HG02759 (cell line): ENCODE data around the gene OCA2.

Experiments
- ATAC-seq: cut with Tn5 transposase; IDR thresholded peaks from one replicate; pipeline ENCODE4 v1.9.1; 2021; ENCODE audit warnings: mild to moderate bottlenecking, moderate library complexity; ENCODE audit not compliant: unreplicated experiment

The OCA2 gene

DNA sequence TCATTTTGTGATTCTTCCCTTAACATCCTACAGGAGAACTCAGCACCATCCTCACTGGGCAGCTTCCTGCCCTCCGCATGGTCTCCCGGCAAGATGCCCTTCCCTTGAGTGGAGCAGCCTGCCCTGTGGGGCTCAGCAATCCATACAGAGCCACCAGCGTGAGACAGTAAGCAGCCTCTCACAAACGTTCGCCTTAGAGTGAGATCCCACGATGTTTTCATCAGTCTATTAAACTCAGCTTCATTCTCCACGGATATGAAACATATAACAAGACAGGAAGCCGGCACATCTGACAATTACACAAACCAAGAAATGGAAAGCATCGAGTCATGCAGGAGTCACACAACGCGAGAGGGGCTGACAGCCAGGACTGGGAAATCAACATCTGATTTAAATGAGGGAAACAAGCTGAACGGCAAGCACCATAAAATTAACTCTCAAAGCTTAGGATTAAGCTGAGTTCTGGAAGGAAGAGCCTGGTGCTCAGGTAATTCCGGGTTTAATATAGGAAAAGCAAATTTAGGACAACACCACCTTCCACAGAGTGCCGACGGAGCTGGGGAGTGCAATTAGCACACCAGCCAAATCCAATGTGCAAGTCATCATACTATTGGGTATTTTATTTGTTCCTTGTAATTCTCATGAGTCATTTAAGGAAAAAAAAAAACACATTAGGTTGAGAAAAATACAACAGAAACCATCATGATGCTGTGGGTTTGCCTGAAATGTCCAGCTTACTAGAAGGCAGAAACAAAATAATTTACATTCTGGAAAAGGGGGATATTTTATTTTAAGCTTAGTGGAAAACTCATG lies 272.0 kb downstream of the OCA2 start:
- ATAC-seq: no peak

DNA sequence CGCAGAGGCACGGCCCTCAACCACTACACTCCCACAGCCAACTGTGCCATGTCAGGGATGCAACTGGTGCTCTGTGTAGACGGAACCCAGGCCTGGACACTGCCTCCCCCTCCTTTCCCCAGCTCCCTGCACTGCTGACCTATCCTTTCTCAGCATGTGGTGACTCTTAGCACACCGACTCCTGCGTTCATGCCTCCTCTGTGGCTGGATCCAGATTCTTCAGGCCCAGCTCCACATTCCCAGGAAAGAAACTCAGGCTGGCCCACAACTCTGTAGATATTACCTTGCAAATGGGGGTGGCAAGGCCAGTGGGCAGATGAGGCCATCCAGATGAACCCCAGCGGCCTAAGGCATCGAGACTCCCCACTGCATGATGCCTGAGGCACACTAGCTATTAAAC lies 272.7 kb downstream of the OCA2 start:
- ATAC-seq: no peak

DNA sequence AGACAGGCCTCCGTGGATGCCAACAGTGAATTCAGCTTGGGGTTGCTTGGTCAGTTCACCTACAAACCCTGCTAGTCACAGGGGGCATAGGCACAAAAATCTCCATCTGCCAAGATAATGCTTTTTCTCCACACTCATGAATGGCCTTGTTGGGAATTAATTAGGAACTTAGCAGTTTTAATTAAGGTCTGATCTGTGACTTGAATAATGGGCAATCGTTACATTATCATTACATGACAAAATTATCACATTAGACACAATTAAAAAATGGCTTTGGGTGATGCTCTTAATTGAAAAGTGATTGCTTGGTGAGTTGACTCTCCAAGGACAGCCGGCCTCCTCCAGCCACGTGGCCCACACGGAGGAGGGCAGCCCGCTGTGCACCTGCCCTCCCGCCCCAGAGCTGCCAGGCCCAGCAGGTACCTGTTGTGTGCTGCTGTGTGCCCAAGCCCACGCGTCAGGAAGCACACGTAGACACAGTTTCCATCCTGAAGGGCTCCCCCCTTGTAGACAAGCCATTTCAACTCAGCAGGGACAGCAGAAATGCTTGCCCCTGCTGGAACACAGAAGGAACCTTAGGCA lies 274.2 kb downstream of the OCA2 start:
- no peak for ATAC-seq

DNA sequence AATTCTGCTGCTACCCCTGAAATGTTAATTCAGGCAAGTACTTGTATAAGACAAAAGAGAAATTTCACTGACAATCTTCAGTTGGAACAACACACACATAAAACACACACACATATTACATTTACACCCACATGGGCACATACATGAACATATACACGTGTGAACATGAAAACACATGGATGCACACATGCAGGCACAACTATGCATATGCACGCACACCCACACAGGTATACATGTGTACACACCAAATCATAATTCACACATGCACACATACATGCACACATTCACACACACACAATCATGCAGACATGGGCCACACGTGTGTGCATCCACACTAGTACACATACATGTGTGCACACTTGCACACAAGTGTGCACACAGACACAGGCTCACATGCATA lies 277.8 kb downstream of the OCA2 start:
- ATAC-seq: no peak

DNA sequence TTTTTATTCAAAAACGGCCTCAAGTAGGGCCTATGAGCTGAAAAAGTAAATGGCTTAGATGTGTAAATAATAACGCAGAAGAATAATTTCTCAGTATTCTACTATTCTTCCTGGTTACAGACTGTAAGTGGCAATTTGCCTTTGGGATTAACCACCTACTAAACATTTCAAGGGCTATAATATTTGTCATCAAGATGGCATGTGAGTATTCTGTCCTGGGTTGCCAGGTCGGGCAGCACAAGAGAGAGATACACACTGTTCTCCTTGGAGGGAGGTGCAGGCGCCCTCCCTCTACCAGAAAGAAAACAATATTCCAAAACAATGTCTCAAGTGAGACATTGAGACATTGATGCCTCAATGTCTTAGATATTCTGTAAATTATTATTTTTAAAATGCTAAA lies 278.4 kb downstream of the OCA2 start:
- ATAC-seq: no peak

DNA sequence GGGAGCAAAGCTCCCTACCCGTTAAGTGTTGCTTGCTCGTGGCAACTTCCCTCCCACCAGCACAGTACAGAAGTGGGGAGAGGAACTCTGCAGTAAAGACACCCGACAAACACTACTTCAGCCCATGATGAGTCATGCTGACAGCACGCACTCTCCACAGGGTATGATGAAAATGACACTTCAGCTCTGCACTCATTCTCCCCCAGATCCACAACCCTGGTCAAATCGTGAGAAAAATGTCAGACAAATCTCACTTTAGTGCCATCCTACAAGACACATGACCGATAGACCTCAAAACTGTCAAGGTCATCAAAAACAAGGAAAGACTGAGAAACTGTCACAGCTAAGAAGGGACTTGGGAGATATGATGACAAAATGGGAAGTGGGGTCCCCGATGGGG lies 278.9 kb downstream of the OCA2 start:
- ATAC-seq: no peak

DNA sequence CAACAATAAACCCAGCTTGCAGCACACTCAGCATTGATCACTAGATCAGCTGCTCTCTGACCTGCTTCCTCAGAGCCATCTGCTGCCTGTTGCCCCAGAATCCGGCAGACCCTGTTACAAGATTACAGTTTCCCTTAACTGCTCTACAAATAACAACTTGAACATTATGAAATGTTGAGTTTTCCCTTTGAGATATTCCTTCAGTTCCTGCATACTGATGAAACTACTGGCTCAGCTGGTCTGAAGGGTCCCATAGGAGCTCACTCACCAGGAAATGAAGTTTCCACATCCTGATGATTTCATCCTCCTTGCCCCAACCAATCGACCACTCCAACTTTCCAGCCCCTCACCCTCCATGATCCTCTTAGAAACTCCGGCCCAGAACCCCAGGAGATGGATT lies 281.9 kb downstream of the OCA2 start:
- ATAC-seq: no peak

DNA sequence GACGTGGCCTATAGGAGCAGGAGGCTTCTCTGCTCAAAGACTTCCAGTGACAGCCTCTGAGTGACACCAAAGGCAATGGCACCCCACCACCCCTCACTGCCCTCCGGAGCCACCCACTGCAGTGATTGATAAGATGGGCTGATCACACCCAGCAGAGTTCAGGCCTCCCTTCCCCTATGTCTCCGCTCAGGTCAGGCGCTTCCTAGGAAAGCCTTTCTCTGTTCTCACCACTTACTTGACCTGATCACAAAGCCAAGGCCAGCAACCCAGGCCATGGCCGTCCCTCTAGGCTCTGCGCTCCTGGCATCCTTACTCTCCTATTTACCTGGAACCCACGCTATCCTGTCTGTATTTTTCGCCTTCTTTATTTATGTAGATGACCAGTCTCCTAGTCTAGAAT lies 282.3 kb downstream of the OCA2 start:
- no peak for ATAC-seq

DNA sequence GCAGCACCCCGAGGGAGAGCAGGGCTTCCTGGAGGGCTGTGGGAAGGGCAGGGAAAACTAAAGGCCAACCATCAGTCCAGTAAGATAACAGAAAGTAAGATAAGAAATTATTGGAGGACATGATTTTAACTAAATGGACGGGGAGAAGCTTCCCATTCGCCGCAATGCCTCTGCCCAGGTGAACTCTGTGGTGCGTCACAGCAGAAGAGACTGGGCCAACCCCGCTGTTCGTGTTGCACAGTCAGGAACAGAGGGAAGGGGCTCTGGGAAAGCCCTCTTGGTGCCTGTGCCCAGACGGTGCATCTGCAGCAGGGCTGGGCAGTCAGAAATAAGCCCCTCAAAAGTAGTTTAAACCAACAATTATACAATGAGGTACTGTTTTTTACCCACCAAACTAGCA lies 284.1 kb downstream of the OCA2 start:
- no peak for ATAC-seq

DNA sequence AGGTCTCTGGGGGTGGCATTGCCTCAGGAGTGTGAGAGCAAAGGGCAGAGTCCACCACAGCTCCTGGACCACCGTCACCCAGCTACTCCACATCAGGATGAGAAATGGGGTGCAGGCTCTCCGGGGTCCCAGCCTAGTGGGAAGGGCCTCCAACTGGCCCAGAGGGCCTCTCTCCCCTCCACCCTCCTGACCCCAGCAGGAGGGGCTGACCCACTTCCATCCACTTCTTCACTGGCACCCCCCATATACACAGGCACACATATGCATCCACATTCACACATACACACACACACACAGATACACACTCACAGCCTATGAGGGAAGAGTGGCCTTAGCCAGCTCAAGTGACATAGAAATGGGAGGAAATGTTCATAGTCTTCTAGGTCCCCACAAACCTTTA lies 286.0 kb downstream of the OCA2 start:
- no peak for ATAC-seq

DNA sequence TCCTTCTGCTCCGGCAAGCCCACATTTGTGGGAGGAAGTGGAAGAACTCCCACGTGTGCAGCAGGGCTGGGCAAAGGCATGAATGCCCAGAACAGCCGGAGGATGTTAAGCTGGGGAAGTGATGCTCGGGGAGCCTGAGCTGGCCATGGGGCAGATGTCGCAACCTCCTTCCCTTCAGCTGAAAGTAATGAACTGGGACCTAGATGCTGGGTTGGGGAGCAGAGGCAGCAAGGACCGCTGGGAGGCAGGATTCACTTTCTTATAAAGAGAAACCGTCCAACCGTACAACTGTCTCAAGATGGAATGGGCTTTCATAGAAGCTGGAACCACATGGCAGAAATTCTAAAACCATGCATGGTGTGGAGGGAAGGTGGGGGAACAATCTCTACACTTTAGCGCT lies 290.9 kb downstream of the OCA2 start:
- ATAC-seq: no peak

DNA sequence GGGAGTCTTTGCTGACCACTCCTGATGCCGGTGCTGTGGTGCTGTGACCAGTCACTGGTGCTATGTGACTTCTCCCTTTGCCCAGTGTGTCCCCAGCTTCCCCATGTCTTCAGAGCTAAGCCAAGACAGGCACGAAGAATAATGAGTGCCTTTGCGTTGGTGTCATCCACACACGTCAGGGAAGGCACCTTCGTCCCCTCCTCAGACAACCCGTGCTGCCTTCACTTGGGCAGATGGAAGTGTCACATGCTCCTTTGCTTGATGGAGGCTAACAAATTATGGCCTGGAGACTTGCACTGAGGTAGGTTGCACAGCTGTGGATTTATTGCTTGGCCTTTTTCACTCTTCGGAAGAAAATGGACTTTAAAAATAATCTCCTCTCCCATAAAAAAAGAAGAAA lies 291.8 kb downstream of the OCA2 start:
- no peak for ATAC-seq

DNA sequence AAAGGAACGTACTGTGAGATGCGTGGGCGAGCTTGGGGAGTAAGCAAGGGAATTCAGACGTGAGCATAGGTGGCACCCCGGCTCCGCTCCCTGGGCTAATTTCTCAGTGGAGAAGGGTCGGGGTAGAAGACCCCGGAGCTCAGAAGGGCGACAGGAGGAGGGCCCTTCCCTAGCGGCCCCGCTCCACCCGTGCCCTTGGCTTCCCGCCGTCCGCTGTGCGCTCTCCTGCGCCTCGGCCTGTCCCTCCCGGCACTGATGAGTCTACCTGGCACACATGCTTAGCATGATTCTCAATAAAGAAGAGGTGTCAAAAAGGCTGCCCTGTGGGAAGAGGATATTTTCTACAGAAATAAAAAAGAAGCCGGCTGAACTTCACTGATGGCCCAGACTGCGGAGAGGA lies 292.7 kb downstream of the OCA2 start:
- ATAC-seq: no peak

DNA sequence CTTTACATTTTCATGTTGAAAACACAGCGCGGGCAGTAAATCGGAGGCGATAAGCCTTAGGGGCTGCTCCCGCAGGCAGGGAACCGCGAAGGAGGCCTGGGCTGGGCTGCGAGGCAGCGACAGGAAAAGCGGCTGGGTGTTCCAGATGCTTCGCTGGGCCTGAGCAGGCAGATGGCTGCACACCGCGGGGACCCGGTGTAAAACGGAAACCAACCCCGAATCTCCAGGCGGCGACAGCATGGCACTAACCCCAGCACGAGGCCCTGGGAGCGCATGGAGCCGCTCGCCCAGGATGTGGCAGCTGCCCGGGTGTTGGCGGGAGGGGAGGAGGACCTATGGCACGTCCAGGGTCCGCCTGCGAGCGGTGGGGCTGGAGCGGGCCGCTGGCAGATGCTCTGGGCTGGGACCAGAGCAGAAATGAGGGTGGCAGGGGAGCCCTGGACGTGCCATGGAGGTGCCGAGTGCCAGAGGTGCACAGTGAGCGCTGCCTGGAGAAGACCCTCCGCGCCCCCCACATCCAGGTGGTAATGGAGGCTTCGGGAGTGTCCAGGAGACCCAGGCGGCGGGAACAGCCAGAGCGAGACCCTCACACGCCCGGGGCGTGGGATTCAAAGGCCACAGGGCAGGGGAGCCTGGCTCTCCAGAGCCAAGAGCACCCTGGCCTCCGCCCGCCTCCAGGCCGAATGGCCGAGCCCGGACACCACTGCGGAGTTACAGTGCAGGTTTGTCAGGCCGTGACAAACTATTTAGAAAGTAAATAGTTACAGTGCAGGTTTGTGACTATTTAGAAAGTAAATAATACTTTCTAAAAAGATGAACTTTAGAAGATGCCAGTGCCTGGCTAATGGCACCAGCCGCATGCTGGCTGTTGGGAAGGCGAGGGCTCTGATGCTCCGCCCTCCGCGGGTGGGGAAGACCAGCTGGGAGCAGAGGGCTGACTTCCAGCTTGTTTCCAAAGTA lies 293.6 kb downstream of the OCA2 start:
- ATAC-seq: no peak

DNA sequence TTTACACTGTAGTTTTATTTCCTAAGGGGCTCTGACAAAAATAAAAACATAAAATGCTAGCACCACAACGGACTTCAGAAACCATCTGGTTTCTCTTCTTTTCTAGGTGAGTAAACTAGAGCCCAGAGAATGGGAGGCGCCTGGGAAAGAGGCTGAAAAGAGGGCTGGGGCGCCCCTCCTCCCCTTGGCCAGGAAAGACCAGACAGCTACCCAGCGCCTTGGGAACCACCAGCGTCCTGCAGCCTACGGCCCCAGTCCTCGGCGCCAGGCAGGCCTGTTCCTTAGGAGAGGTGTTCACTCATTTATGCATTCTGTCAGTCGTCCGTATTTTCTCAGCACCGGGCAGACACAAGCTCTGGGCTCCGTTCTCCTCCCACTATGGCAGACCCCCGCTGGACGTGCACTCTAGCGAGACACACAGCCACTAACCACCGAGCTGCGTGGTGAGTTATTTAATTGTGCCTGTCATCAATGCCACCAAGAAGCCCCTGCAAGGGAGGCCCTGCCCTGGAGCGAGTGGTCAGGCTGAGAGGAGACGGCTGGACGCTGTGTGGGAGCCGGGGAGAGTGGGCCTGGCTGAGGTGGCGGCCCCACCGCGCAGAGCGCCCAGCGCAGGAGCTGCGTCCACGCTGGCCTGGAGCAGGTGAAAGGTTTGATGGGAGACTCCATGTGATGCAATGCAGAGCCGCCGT lies 294.4 kb downstream of the OCA2 start:
- ATAC-seq: no peak

DNA sequence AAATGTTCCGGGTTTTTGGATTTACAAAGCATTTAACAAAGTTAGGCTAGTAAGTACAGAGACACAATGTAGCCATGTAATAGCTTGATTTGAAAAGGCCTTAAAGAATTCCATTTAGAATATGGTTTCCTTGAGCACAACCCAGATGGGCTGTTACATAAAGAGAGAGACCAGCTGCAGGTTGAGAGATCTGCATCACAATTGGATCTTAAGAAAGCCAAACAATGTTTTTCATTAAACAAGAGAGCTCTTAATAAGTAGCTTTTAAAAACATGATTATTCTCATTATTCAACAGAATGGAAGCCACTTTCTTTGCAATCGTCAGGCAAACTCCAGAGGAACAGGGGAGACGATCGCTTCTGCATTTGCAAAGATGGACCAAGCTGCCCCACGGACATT lies 300.3 kb downstream of the OCA2 start:
- ATAC-seq: no peak

DNA sequence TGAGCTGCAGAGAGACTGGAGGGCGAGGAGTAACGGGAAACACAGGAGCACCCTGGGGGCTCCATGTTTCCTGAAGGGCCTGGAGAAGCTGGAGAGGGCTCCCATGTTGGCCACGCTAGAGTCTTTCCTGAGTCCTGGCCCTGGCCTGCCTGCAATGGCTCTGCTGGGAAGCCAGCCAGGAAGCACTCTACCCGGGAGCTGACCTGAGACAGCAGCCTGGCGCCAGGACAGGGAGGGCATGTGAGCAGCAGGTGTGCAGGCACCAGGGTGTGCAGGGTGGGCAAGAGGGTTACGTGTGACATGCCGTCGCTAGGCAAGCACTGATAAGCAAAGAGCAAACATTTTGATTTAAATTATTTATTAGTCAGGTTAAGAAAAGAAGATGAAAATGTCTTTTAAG lies 301.4 kb downstream of the OCA2 start:
- ATAC-seq: no peak

DNA sequence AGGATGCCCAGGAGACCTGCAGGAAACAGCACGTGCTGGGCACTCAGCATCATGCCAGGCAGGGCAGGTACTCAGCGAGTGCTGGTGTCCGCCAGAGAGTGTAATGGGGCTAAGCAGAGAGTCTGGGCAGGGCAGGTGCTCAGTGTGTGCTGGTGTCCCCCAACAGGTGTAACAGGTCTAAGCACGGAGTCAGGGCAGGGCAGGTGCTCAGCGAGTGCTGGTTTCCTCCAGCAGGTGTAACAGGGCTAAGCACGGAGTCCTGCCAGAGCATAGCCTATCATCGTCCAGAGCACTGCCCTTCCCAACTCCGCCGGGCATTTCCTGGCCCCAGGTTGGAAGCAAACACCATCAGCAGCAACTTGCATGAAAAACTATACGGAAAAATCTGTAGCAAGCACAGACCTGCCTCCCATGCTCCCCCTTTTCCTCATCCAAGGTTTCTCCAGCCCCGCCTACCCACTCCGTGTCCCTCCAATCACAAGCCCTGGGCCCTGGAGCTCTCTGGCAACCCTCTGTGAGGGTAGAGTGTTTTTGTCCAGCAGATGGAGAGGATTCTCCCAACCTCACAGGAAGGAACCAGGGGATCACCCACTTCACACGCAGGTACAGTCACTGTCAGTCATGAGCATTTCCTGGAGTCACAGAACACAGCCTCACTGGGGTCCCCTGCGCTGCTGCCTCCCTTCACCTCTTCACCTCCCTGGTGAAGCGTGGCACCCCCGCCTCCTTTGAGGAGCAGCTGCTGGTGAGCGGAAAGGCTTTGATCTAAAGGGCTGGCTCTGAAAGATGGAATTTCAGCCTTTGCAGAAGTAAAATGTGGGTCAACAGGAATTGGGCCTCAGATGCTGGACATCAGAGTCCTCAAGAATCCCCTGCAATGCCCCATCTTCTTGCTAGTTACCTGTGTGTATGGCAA lies 302.5 kb downstream of the OCA2 start:
- ATAC-seq: no peak

DNA sequence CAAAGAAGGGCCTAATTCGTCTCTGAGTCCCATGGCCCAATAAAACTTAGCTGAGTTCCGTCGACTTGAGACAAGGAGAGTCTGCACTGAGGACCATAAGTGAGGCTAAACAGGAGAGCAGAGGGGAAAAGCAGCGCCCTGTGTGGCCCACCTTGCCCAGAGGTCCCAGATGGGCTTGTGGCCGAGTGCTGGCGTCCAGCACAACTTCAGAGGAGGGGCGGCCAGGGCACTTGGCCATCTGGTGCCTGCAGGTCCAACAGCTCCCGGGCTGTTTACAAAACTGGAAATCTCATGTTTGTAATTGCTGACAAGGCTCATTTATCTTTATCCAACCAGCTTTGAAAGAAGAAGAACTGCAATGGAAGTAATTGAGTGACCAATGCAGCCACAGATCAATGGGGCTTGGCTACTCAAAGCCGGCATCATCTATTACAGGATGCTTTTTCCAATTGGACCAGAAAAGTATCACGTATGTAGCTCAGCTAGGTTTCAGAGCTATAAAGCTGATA lies 306.3 kb downstream of the OCA2 start:
- ATAC-seq: no peak

DNA sequence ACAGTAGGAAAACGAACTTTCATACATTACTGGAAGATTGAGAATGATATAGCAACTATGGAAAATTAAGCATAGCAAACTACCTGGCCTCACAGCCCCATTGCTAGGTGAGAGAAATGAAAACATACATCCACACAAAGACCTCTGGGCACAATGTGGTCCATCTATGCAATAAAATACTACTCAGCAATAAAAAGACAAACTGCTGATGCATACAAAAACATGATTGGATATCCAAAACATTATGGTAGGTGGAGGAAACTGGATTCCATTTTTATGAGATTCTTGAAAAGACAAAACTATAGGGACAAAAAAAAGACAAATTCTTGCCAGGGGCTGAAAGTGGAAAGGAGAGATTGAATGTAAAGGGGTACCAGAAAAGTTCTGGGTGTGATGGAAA lies 308.8 kb downstream of the OCA2 start:
- ATAC-seq: no peak
